NCI-H2107 treated with DMSO at 0.1 percent for 48 hours (cell line): Measurements from ENCODE around the gene KCNJ2.

ENCODE experiments used
- DNase-seq: peaks from one replicate; lab custom pipeline; 2025; ENCODE audit not compliant: unreplicated experiment; lab: John Stamatoyannopoulos, UW

Gene KCNJ2

GRCh38 chr17:70158591-70158990 is 10.7 kb upstream of the KCNJ2 start:
- no peak for DNase-seq

GRCh38 chr17:70159980-70160379 is 9.4 kb upstream of the KCNJ2 start:
- no peak for DNase-seq

GRCh38 chr17:70161519-70161918 is 7.8 kb upstream of the KCNJ2 start:
- DNase-seq, result no peak

GRCh38 chr17:70165383-70165782 is 3.9 kb upstream of the KCNJ2 start:
- no peak for DNase-seq

GRCh38 chr17:70166615-70167014 is 2.7 kb upstream of the KCNJ2 start:
- no peak for DNase-seq

GRCh38 chr17:70168044-70168976 is 1.0 kb upstream of the KCNJ2 start:
- DNase-seq, result peak; percentile 76

- DNase-seq, result peak; percentile 47
Observed at GRCh38 chr17:70169709-70170597, 621 bp downstream of the KCNJ2 start.

- DNase-seq, result peak; percentile 67
Observed at GRCh38 chr17:70171159-70171558, 1.8 kb downstream of the KCNJ2 start.

- DNase-seq, result no peak
Observed at GRCh38 chr17:70172449-70172848, 3.1 kb downstream of the KCNJ2 start.

GRCh38 chr17:70172923-70173322 is 3.6 kb downstream of the KCNJ2 start:
- no peak for DNase-seq

- DNase-seq, result peak; percentile 17
Observed at GRCh38 chr17:70173681-70174080, 4.3 kb downstream of the KCNJ2 start.

- DNase-seq, result peak; percentile 90
Observed at GRCh38 chr17:70181376-70181775, 12.0 kb downstream of the KCNJ2 start.

- no peak for DNase-seq
Observed at GRCh38 chr17:70181866-70182265, 12.5 kb downstream of the KCNJ2 start.

GRCh38 chr17:70183508-70183907 is 14.2 kb downstream of the KCNJ2 start:
- no peak for DNase-seq

- no peak for DNase-seq
Observed at GRCh38 chr17:70184207-70184606, 14.9 kb downstream of the KCNJ2 start.

- DNase-seq, result no peak
Observed at GRCh38 chr17:70184770-70185169, 15.4 kb downstream of the KCNJ2 start.

- no peak for DNase-seq
Observed at GRCh38 chr17:70185285-70185684, 16.0 kb downstream of the KCNJ2 start.

GRCh38 chr17:70187383-70187782 is 18.1 kb downstream of the KCNJ2 start:
- DNase-seq, result no peak

GRCh38 chr17:70190959-70191805 is 21.9 kb downstream of the KCNJ2 start:
- DNase-seq, result peak; percentile 96

GRCh38 chr17:70195091-70195490 is 25.8 kb downstream of the KCNJ2 start:
- no peak for DNase-seq

- no peak for DNase-seq
Observed at GRCh38 chr17:70201872-70202419, 32.6 kb downstream of the KCNJ2 start.
